ENCODE data around the gene CABS1.

DNA sequence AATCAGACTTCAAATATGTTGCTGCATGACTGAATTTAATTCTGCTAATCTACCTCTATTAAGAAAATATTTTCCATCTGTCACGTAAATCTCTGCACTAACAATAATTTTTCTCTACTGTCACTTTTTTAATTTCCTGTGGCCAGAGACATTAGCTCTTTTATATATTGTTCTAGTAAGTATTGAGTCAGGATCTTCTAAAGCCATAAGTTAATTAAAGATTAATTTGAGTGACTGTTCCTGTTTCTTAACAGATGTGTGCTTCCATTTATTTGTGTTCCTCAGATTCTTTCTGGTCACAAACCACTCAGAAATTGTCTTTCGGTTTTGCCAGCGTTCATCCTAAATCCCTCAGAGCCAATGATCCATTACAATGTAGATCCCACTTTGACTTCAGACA is 45.8 kb downstream of the CABS1 start:
- TF ChIP-seq, protein P1, sequence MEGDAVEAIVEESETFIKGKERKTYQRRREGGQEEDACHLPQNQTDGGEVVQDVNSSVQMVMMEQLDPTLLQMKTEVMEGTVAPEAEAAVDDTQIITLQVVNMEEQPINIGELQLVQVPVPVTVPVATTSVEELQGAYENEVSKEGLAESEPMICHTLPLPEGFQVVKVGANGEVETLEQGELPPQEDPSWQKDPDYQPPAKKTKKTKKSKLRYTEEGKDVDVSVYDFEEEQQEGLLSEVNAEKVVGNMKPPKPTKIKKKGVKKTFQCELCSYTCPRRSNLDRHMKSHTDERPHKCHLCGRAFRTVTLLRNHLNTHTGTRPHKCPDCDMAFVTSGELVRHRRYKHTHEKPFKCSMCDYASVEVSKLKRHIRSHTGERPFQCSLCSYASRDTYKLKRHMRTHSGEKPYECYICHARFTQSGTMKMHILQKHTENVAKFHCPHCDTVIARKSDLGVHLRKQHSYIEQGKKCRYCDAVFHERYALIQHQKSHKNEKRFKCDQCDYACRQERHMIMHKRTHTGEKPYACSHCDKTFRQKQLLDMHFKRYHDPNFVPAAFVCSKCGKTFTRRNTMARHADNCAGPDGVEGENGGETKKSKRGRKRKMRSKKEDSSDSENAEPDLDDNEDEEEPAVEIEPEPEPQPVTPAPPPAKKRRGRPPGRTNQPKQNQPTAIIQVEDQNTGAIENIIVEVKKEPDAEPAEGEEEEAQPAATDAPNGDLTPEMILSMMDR (IDR thresholded peaks at IDR 0.05) = no peak
- no peak for TF ChIP-seq POLR2A (IDR thresholded peaks at IDR 0.05)

Measured in Peyer's patch (tissue), 4 donors.